Ramos (cell line): ENCODE data around the gene TP73.

ENCODE experiments used
- in situ Hi-C: fragments of 300-500 bp; cut with MboI; formaldehyde crosslinking; loops from one replicate; pipeline ENCODE4 v1.14.3; 2022; ENCODE audit warnings: low sequenced_read_pairs; ENCODE audit not compliant: unreplicated experiment

Gene TP73

GRCh38 chr1:3651930-3652547 lies at the start of gene TP73:
Gene TP73 (plus strand): TSS chr1:3652516. CDS start chr1:3682366, 29,850 bp downstream.
- in situ Hi-C loops, result loop anchor here (25.0 kb wide), 1 partner anchor 385 kb away; no protein-coding TSS in a partner anchor

GRCh38 chr1:3603156-3603555 lies 49.2 kb upstream of the TP73 start:
- in situ Hi-C loops, result no loop called here

- in situ Hi-C loops, result no loop called here
Measured at GRCh38 chr1:3603571-3604467, 48.5 kb upstream of the TP73 start.

- in situ Hi-C loops, result no loop called here
Measured at GRCh38 chr1:3604468-3604974, 47.8 kb upstream of the TP73 start.

GRCh38 chr1:3604997-3605823 lies 47.1 kb upstream of the TP73 start:
- in situ Hi-C loops, result no loop called here

GRCh38 chr1:3606779-3607702 lies 45.3 kb upstream of the TP73 start:
- in situ Hi-C loops, result no loop called here

- in situ Hi-C loops, result no loop called here
Measured at GRCh38 chr1:3607703-3608065, 44.6 kb upstream of the TP73 start.

GRCh38 chr1:3608154-3608553 lies 44.2 kb upstream of the TP73 start:
- in situ Hi-C loops, result no loop called here

GRCh38 chr1:3609016-3609768 lies 43.1 kb upstream of the TP73 start:
- in situ Hi-C loops, result no loop called here

- in situ Hi-C loops, result no loop called here
Measured at GRCh38 chr1:3609769-3610526, 42.4 kb upstream of the TP73 start.

GRCh38 chr1:3610527-3611169 lies 41.7 kb upstream of the TP73 start:
- in situ Hi-C loops, result no loop called here

GRCh38 chr1:3611170-3612019 lies 40.9 kb upstream of the TP73 start, which contains the start of gene MEGF6:
Gene MEGF6 (minus strand): TSS chr1:3611508. CDS start chr1:3611268, 240 bp downstream.
- in situ Hi-C loops, result no loop called here

GRCh38 chr1:3612123-3612522 lies 40.2 kb upstream of the TP73 start:
- in situ Hi-C loops, result no loop called here

- in situ Hi-C loops, result no loop called here
Measured at GRCh38 chr1:3614755-3615742, 37.3 kb upstream of the TP73 start.

- in situ Hi-C loops, result no loop called here
Measured at GRCh38 chr1:3616861-3617260, 35.5 kb upstream of the TP73 start.
